Measurements from ENCODE around the gene TNFRSF12A.

- TF ChIP-seq CTCF (IDR thresholded peaks at IDR 0.05; ENCODE audit: low read depth, low read length) (no peak), EZH2phosphoT487 (IDR thresholded peaks at IDR 0.05; ENCODE audit: low read depth) (no peak)
Observed at GRCh38 chr16:3065069-3065741, 45.0 kb downstream of the TNFRSF12A start, which contains the start of gene IL32.
